ENCODE results near the gene NHS.

Gene NHS

DNA sequence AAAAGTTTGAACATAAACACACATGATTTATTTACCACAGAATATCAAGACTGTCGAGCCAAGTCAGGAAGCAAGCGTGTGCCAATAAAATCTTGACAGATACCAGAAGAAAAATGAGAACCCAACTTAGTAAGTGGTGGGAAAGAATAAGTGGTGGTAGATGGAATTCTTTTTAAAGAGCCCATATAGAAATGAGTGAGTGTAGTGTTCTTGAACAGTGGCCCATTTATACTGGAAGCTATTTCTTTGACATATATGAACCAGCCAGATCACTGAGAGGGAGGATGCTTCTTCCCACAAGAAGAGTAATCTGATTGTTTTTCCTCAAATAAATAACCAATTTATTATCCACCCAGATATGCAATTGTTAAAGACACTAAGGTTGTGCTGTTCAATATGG, 98.0 kb downstream of the NHS start:
- H3K27me3 ChIP-seq (ENCODE audit: insufficient read depth, poor library complexity, severe bottlenecking): no peaks in the 10 kb centered on the region
- no peak for TF ChIP-seq REST (IDR thresholded peaks at IDR 0.05; ENCODE audit: insufficient replicate concordance, low read depth)
- TF ChIP-seq, protein P1, sequence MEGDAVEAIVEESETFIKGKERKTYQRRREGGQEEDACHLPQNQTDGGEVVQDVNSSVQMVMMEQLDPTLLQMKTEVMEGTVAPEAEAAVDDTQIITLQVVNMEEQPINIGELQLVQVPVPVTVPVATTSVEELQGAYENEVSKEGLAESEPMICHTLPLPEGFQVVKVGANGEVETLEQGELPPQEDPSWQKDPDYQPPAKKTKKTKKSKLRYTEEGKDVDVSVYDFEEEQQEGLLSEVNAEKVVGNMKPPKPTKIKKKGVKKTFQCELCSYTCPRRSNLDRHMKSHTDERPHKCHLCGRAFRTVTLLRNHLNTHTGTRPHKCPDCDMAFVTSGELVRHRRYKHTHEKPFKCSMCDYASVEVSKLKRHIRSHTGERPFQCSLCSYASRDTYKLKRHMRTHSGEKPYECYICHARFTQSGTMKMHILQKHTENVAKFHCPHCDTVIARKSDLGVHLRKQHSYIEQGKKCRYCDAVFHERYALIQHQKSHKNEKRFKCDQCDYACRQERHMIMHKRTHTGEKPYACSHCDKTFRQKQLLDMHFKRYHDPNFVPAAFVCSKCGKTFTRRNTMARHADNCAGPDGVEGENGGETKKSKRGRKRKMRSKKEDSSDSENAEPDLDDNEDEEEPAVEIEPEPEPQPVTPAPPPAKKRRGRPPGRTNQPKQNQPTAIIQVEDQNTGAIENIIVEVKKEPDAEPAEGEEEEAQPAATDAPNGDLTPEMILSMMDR (IDR thresholded peaks at IDR 0.05; ENCODE audit: insufficient read depth, low read length): no peak
- no peak for TF ChIP-seq SPI1 (IDR thresholded peaks at IDR 0.05; ENCODE audit: borderline replicate concordance, low read depth)
- TF ChIP-seq GABPA (IDR thresholded peaks at IDR 0.05; ENCODE audit: low read depth): no peak
- TF ChIP-seq POLR2AphosphoS5 (IDR thresholded peaks at IDR 0.05; ENCODE audit: low read depth): no peak
- no peak for DNase-seq (ENCODE audit: low read depth in 1 of 2, low spot score in 1 of 2)
- H3K27ac ChIP-seq (replicated peaks): no peak overlapping the region
- H3K4me3 ChIP-seq (replicated peaks; ENCODE audit: insufficient read depth, low read length): no peak overlapping the region

- H3K27ac ChIP-seq (replicated peaks): no peak overlapping the region
- no peaks in the 10 kb centered on the region for H3K27me3 ChIP-seq (ENCODE audit: insufficient read depth, poor library complexity, severe bottlenecking)
- H3K4me3 ChIP-seq (replicated peaks; ENCODE audit: insufficient read depth, low read length): no peak overlapping the region
- no peak for DNase-seq (ENCODE audit: low read depth in 1 of 2, low spot score in 1 of 2)
- TF ChIP-seq POLR2AphosphoS5 (IDR thresholded peaks at IDR 0.05; ENCODE audit: low read depth) (no peak), GABPA (IDR thresholded peaks at IDR 0.05; ENCODE audit: low read depth) (no peak), SPI1 (IDR thresholded peaks at IDR 0.05; ENCODE audit: borderline replicate concordance, low read depth) (no peak), REST (IDR thresholded peaks at IDR 0.05; ENCODE audit: insufficient replicate concordance, low read depth) (no peak)
- TF ChIP-seq, protein P1 (IDR thresholded peaks at IDR 0.05; ENCODE audit: insufficient read depth, low read length): no peak
These were observed 99.9 kb downstream of the NHS start for GRCh38 chrX:17474892-17475291.

- TF ChIP-seq REST (IDR thresholded peaks at IDR 0.05; ENCODE audit: insufficient replicate concordance, low read depth) (no peak), POLR2AphosphoS5 (IDR thresholded peaks at IDR 0.05; ENCODE audit: low read depth) (no peak), SPI1 (IDR thresholded peaks at IDR 0.05; ENCODE audit: borderline replicate concordance, low read depth) (no peak), GABPA (IDR thresholded peaks at IDR 0.05; ENCODE audit: low read depth) (no peak)
- TF ChIP-seq, protein P1 (IDR thresholded peaks at IDR 0.05; ENCODE audit: insufficient read depth, low read length): no peak
- no peaks in the 10 kb centered on the region for H3K27me3 ChIP-seq (ENCODE audit: insufficient read depth, poor library complexity, severe bottlenecking)
- H3K4me3 ChIP-seq (replicated peaks; ENCODE audit: insufficient read depth, low read length): no peak overlapping the region
- H3K27ac ChIP-seq (replicated peaks): no peak overlapping the region
- no peak for DNase-seq (ENCODE audit: low read depth in 1 of 2, low spot score in 1 of 2)
These were observed 100.6 kb downstream of the NHS start for GRCh38 chrX:17475449-17476217.
